Heart left ventricle (tissue), 13 donors: ENCODE measurements around the gene PXK.
A peak's percentile ranks its signal among the peaks of the same experiment; 100 is the strongest.

Experiments used
- POLR2A ChIP-seq, 2 donors: fragments of 450-650 bp; IDR thresholded peaks; one replicate each; pipeline ENCODE4 v1.6.1; 2017; ENCODE audit warnings: antibody characterized with exemption in 2 of 2, mild to moderate bottlenecking in 2 of 2, moderate library complexity in 2 of 2
- TF ChIP-seq, protein P1 (sequence below), 12 donors: fragments of 200-600 bp; sonication (generic) in 4 of 12; IDR thresholded peaks; one replicate each; pipeline versions ENCODE4 v1.5.0 to v1.8.0; 2018 to 2022; ENCODE audit warnings: antibody characterized with exemption in 12 of 12, mild to moderate bottlenecking in 5 of 12
- donor health status: ischemic (EF 13 %, LVEDD 7.1; RV severe dilation, severe dysfunction).
- donor health status: DM: no; HTN: yes; CAD: no.
- donor health status: DM: no; HTN: no; CAD: no.
- donor health status: ischemic (EF 25% LVEDD 6.9; RV normal size, moderate dysfunction).
- donor health status: ischemic (EF 25% LVEDD 5.7; RV mildly dilated, moderate dysfunction).
- donor health status: ischemic (EF 35%, LVEDD 5.7; RV mildly dilated, moderate dysfunction).
- donor health status: nonischemic (EF 11% LVEDD 7.7; RV severe dilation, severe dysfunction).
- donor health status: DM: yes; HTN: yes; CAD: no.
- donor health status: PGD.
- donor health status: ischemic (EF 29% LVEDD 5.4; RV normal size, mild dysfunction).
- donor health status: nonischemic (EF 23%, LVEDD 6.1; RV moderate dilation, normal function).

GRCh38 chr3:58299839-58300516 is 32.7 kb upstream of the PXK start:
- no peak for TF ChIP-seq POLR2A (IDR thresholded peaks at IDR 0.05)
- TF ChIP-seq, protein P1, sequence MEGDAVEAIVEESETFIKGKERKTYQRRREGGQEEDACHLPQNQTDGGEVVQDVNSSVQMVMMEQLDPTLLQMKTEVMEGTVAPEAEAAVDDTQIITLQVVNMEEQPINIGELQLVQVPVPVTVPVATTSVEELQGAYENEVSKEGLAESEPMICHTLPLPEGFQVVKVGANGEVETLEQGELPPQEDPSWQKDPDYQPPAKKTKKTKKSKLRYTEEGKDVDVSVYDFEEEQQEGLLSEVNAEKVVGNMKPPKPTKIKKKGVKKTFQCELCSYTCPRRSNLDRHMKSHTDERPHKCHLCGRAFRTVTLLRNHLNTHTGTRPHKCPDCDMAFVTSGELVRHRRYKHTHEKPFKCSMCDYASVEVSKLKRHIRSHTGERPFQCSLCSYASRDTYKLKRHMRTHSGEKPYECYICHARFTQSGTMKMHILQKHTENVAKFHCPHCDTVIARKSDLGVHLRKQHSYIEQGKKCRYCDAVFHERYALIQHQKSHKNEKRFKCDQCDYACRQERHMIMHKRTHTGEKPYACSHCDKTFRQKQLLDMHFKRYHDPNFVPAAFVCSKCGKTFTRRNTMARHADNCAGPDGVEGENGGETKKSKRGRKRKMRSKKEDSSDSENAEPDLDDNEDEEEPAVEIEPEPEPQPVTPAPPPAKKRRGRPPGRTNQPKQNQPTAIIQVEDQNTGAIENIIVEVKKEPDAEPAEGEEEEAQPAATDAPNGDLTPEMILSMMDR (IDR thresholded peaks at IDR 0.05), result peak; percentile 31 to 74 (median 58)
